Measurements from ENCODE around the gene HBD. TPM values are rescaled to one million over a fixed set of nuclear protein-coding genes. Genes with fewer than 3 reads are reported as not detected.

HBD gene
- total RNA-seq, 1 donor from 2014 or later, result not detected

DNA sequence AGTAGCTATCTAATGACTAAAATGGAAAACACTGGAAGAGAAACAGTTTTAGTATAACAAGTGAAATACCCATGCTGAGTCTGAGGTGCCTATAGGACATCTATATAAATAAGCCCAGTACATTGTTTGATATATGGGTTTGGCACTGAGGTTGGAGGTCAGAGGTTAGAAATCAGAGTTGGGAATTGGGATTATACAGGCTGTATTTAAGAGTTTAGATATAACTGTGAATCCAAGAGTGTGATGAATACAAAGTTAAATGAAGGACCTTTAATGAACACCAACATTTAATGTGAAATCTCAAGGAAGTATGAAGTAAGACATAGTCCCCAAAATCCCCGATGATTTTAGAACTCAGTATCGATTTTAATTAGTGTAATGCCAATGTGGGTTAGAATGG lies 3.1 kb upstream of the HBD start:
- no peaks in the 10 kb centered on the region for H3K4me1 ChIP-seq (ENCODE audit: insufficient read depth, low read length)
- H2AFZ ChIP-seq (ENCODE audit: low read depth, low read length), result no peak overlapping the region
- H3K4me3 ChIP-seq (ENCODE audit: insufficient read depth, low read depth, low read length), result no peak overlapping the region
- H3K4me2 ChIP-seq (ENCODE audit: low read length), result no peak overlapping the region
- H3K9me3 ChIP-seq (ENCODE audit: insufficient read depth, low read depth, low read length), result no peaks in the 10 kb centered on the region
- TF ChIP-seq EZH2 (IDR thresholded peaks at IDR 0.05; ENCODE audit: insufficient read depth, low read length), result no peak
- TF ChIP-seq, protein P1, sequence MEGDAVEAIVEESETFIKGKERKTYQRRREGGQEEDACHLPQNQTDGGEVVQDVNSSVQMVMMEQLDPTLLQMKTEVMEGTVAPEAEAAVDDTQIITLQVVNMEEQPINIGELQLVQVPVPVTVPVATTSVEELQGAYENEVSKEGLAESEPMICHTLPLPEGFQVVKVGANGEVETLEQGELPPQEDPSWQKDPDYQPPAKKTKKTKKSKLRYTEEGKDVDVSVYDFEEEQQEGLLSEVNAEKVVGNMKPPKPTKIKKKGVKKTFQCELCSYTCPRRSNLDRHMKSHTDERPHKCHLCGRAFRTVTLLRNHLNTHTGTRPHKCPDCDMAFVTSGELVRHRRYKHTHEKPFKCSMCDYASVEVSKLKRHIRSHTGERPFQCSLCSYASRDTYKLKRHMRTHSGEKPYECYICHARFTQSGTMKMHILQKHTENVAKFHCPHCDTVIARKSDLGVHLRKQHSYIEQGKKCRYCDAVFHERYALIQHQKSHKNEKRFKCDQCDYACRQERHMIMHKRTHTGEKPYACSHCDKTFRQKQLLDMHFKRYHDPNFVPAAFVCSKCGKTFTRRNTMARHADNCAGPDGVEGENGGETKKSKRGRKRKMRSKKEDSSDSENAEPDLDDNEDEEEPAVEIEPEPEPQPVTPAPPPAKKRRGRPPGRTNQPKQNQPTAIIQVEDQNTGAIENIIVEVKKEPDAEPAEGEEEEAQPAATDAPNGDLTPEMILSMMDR (IDR thresholded peaks at IDR 0.05; ENCODE audit: insufficient read depth, low read depth, low read length), result no peak
- FAIRE-seq (no peak), DNase-seq (ENCODE audit: low read depth) (no peak)
- Mint-ChIP-seq H3K27ac (ENCODE audit: unreplicated experiment) (no peak overlapping the region), H3K36me3 (ENCODE audit: low read depth, unreplicated experiment) (no peaks in the 10 kb centered on the region), H3K27me3 (ENCODE audit: low read depth, unreplicated experiment) (peaks cover 1% of the 10 kb centered on the region), H3K4me1 (ENCODE audit: low read depth, unreplicated experiment) (peaks cover 6% of the 10 kb centered on the region), H3K9me3 (ENCODE audit: unreplicated experiment) (no peaks in the 10 kb centered on the region), H3K4me3 (ENCODE audit: unreplicated experiment) (no peak overlapping the region)
- H3K27ac ChIP-seq (ENCODE audit: low read depth, low read length), result no peak overlapping the region
- H3K9ac ChIP-seq (ENCODE audit: low read length), result no peak overlapping the region
- H3K36me3 ChIP-seq (ENCODE audit: insufficient read depth, low read length), result no peaks in the 10 kb centered on the region
- H3K27me3 ChIP-seq (ENCODE audit: insufficient read depth, low read length), result no peaks in the 10 kb centered on the region
- H3K79me2 ChIP-seq (ENCODE audit: insufficient read depth, low read length), result no peaks in the 10 kb centered on the region
- H4K20me1 ChIP-seq (ENCODE audit: insufficient read depth, low read length), result no peaks in the 10 kb centered on the region

DNA sequence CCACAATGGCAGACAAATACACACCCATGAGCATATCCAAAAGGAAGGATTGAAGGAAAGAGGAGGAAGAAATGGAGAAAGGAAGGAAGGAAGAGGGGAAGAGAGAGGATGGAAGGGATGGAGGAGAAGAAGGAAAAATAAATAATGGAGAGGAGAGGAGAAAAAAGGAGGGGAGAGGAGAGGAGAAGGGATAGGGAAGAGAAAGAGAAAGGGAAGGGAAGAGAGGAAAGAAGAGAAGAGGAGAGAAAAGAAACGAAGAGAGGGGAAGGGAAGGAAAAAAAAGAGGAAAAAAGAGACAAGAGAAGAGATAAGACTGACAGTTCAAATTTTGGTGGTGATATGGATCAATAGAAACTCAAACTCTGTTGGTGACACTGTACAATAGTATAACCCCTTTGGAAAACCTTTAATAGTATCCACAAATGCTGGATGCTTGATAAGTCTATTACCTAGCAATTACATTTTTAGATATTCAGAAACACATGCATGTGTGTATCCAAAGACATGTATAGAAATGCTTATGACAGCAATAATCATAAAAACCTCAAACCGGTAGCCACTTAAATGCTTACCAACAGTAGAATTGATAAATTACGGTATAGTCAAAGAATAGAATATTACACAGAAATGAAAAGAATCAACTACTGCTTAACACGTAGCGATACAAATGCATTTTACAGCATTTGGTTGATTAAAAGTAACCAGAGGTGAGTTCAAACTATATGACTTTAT lies 1.2 kb upstream of the HBD start:
- peaks cover 6% of the 10 kb centered on the region for H3K4me1 Mint-ChIP-seq (ENCODE audit: low read depth, unreplicated experiment)
- H3K9ac ChIP-seq (ENCODE audit: low read length), result no peak overlapping the region
- no peak overlapping the region for H2AFZ ChIP-seq (ENCODE audit: low read depth, low read length)
- H3K79me2 ChIP-seq (ENCODE audit: insufficient read depth, low read length), result no peaks in the 10 kb centered on the region
- H3K27me3 ChIP-seq (ENCODE audit: insufficient read depth, low read length), result no peaks in the 10 kb centered on the region
- no peaks in the 10 kb centered on the region for H3K36me3 Mint-ChIP-seq (ENCODE audit: low read depth, unreplicated experiment)
- H3K27ac ChIP-seq (ENCODE audit: low read depth, low read length), result no peak overlapping the region
- H3K4me2 ChIP-seq (ENCODE audit: low read length), result no peak overlapping the region
- FAIRE-seq, result no peak
- H3K4me3 ChIP-seq (ENCODE audit: insufficient read depth, low read depth, low read length), result no peak overlapping the region
- no peak overlapping the region for H3K27ac Mint-ChIP-seq (ENCODE audit: unreplicated experiment)
- peaks cover 1% of the 10 kb centered on the region for H3K27me3 Mint-ChIP-seq (ENCODE audit: low read depth, unreplicated experiment)
- no peaks in the 10 kb centered on the region for H3K36me3 ChIP-seq (ENCODE audit: insufficient read depth, low read length)
- H3K9me3 Mint-ChIP-seq (ENCODE audit: unreplicated experiment), result no peaks in the 10 kb centered on the region
- H3K4me3 Mint-ChIP-seq (ENCODE audit: unreplicated experiment), result no peak overlapping the region
- H3K9me3 ChIP-seq (ENCODE audit: insufficient read depth, low read depth, low read length), result no peaks in the 10 kb centered on the region
- TF ChIP-seq, protein P1 (IDR thresholded peaks at IDR 0.05; ENCODE audit: insufficient read depth, low read depth, low read length), result no peak
- no peak for TF ChIP-seq EZH2 (IDR thresholded peaks at IDR 0.05; ENCODE audit: insufficient read depth, low read length)
- H3K4me1 ChIP-seq (ENCODE audit: insufficient read depth, low read length), result no peaks in the 10 kb centered on the region
- DNase-seq (ENCODE audit: low read depth), result no peak
- no peaks in the 10 kb centered on the region for H4K20me1 ChIP-seq (ENCODE audit: insufficient read depth, low read length)

GRCh38 chr11:5233307-5233706 lies 976 bp downstream of the HBD start:
- H3K27me3 ChIP-seq (ENCODE audit: insufficient read depth, low read length), result no peaks in the 10 kb centered on the region
- Mint-ChIP-seq H3K9me3 (ENCODE audit: unreplicated experiment) (no peaks in the 10 kb centered on the region), H3K4me1 (ENCODE audit: low read depth, unreplicated experiment) (peaks cover 6% of the 10 kb centered on the region), H3K4me3 (ENCODE audit: unreplicated experiment) (no peak overlapping the region), H3K27ac (ENCODE audit: unreplicated experiment) (no peak overlapping the region), H3K27me3 (ENCODE audit: low read depth, unreplicated experiment) (peaks cover 1% of the 10 kb centered on the region), H3K36me3 (ENCODE audit: low read depth, unreplicated experiment) (no peaks in the 10 kb centered on the region)
- H3K27ac ChIP-seq (ENCODE audit: low read depth, low read length), result no peak overlapping the region
- no peaks in the 10 kb centered on the region for H4K20me1 ChIP-seq (ENCODE audit: insufficient read depth, low read length)
- no peak overlapping the region for H3K4me2 ChIP-seq (ENCODE audit: low read length)
- H3K4me3 ChIP-seq (ENCODE audit: insufficient read depth, low read depth, low read length), result no peak overlapping the region
- H3K9me3 ChIP-seq (ENCODE audit: insufficient read depth, low read depth, low read length), result no peaks in the 10 kb centered on the region
- no peak for FAIRE-seq
- TF ChIP-seq, protein P1 (IDR thresholded peaks at IDR 0.05; ENCODE audit: insufficient read depth, low read depth, low read length), result no peak
- TF ChIP-seq EZH2 (IDR thresholded peaks at IDR 0.05; ENCODE audit: insufficient read depth, low read length), result no peak
- no peaks in the 10 kb centered on the region for H3K79me2 ChIP-seq (ENCODE audit: insufficient read depth, low read length)
- no peak overlapping the region for H2AFZ ChIP-seq (ENCODE audit: low read depth, low read length)
- DNase-seq (ENCODE audit: low read depth), result no peak
- no peak overlapping the region for H3K9ac ChIP-seq (ENCODE audit: low read length)
- H3K36me3 ChIP-seq (ENCODE audit: insufficient read depth, low read length), result no peaks in the 10 kb centered on the region
- H3K4me1 ChIP-seq (ENCODE audit: insufficient read depth, low read length), result no peaks in the 10 kb centered on the region
